Fibroblast of lung (primary cell): Measurements from ENCODE around the gene TC2N. TPM values are rescaled to one million over a fixed set of nuclear protein-coding genes. Genes with fewer than 3 reads are reported as not detected.

ENCODE experiments used
- DNase-seq, 2 donors: peaks; one replicate each; pipeline versions ENCODE4 v3.0.0 to v3.0.0-alpha.2; 2010; ENCODE audit warnings: low read depth in 2 of 2
- H2AFZ ChIP-seq: 2 replicates; pipeline ENCODE4 v1.5.1; 2012; ENCODE audit warnings: low read length, control low read depth, inconsistent platforms
- H3K27ac ChIP-seq: 2 replicates; pipeline ENCODE4 v1.5.1; 2011; ENCODE audit warnings: low read length, control low read depth; ENCODE audit not compliant: insufficient read depth
- H3K27me3 ChIP-seq: 2 replicates; pipeline ENCODE4 v1.5.1; 2011; ENCODE audit warnings: mild to moderate bottlenecking, low read length; ENCODE audit not compliant: control insufficient read depth, insufficient read depth
- H3K36me3 ChIP-seq: 2 replicates; pipeline ENCODE4 v1.5.1; 2011; ENCODE audit warnings: low read length; ENCODE audit not compliant: control insufficient read depth, insufficient read depth
- H3K4me1 ChIP-seq: 2 replicates; pipeline ENCODE4 v1.5.1; 2011; ENCODE audit warnings: low read length; ENCODE audit not compliant: control insufficient read depth, insufficient read depth; ENCODE audit errors: extremely low read depth
- H3K4me2 ChIP-seq: 2 replicates; pipeline ENCODE4 v1.5.1; 2011; ENCODE audit warnings: low read length, control low read depth; ENCODE audit not compliant: insufficient read depth; ENCODE audit errors: extremely low read depth
- H3K4me3 ChIP-seq, 4 experiments: fragments of 200-600 bp in 1 of 4; sonication (generic) in 1 of 4; replicated peaks in 1 of 4; 2 replicates each; pipeline ENCODE4 v1.5.1; 2011 to 2016; ENCODE audit warnings: low read length in 4 of 4, low read depth in 3 of 4, mild to moderate bottlenecking in 3 of 4, control low read depth in 2 of 4, inconsistent platforms in 1 of 4, mixed read lengths in 1 of 4; ENCODE audit not compliant: insufficient read depth in 1 of 4; ENCODE audit errors: control extremely low read depth in 1 of 4
- H3K79me2 ChIP-seq: 2 replicates; pipeline ENCODE4 v1.5.1; 2012; ENCODE audit warnings: mild to moderate bottlenecking, low read length, inconsistent platforms; ENCODE audit not compliant: control insufficient read depth, insufficient read depth
- H3K9ac ChIP-seq: 2 replicates; pipeline ENCODE4 v1.5.1; 2011; ENCODE audit warnings: mild to moderate bottlenecking, low read length, control low read depth; ENCODE audit not compliant: insufficient read depth
- H3K9me3 ChIP-seq: 2 replicates; pipeline ENCODE4 v1.5.1; 2012; ENCODE audit warnings: low read depth, low read length; ENCODE audit not compliant: control insufficient read depth, insufficient read depth
- H4K20me1 ChIP-seq: 2 replicates; pipeline ENCODE4 v1.5.1; 2011; ENCODE audit warnings: low read length; ENCODE audit not compliant: control insufficient read depth, insufficient read depth; ENCODE audit errors: extremely low read depth
- CTCF ChIP-seq, 2 donors: IDR thresholded peaks in 1 of 2; conservative IDR thresholded peaks in 1 of 2; 1 replicate in 1 of 2; 2 replicates in 1 of 2; pipeline ENCODE4 v1.5.1; 2011 to 2012; ENCODE audit warnings: low read length in 2 of 2, control low read depth in 1 of 2, inconsistent platforms in 1 of 2, low read depth in 1 of 2, mild to moderate bottlenecking in 1 of 2
- EZH2 ChIP-seq: IDR thresholded peaks from 2 replicates; pipeline ENCODE4 v1.5.1; 2012; ENCODE audit warnings: low read length, control low read depth, mild to moderate bottlenecking; ENCODE audit errors: missing control alignments
- polyA plus RNA-seq, 2 donors: library from polyadenylated mRNA; depleted of rRNA in 1 of 2; stranded (reverse) in 1 of 2; unstranded in 1 of 2; fragments of >200 nt; gene quantifications; 2 replicates each; pipeline ENCODE4 v1.2.1, GENCODE V29; 2011 to 2012; ENCODE audit warnings: missing spikeins in 1 of 2
- total RNA-seq: library from RNA; depleted of rRNA; stranded (reverse); fragments of >200 nt; gene quantifications from 2 replicates; pipeline ENCODE4 v1.2.1, GENCODE V29; 2014

TC2N gene
- total and polyA plus RNA-seq, 2 donors (not counting 1 experiment from before 2014, with no cell fraction given), result 0.19 to 0.83 TPM

DNA sequence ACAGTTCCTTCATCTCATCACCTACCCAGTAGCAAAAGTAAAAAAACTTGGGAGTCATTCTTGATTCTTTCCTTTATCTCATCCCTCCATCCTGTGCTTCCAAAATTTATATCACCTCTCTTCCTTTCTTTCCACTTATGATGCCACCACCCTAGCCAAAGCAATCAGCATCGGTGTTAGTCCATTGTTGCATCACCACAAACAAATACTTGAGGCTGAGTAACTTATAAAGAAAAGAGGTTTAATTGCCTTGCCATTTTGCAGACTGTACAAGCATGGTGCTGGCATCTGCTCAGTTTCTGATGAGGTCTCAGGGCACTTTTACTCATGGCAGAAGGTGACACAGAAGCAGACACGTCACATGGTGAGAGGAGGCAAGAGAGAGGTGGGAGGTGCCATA is 115.6 kb downstream of the TC2N start:
- no peak for DNase-seq
- Histone ChIP-seq H3K4me2 (no peak overlapping the region), H3K27ac (no peak overlapping the region), H3K4me3 (no peak overlapping the region), H3K79me2 (no peaks in the 10 kb centered on the region), H3K4me1 (no peaks in the 10 kb centered on the region), H3K9ac (no peak overlapping the region), H3K27me3 (no peaks in the 10 kb centered on the region), H3K9me3 (no peaks in the 10 kb centered on the region), H4K20me1 (no peaks in the 10 kb centered on the region), H2AFZ (no peak overlapping the region), H3K36me3 (no peaks in the 10 kb centered on the region)
- no peak for TF ChIP-seq CTCF (conservative IDR thresholded peaks at IDR 0.05 in 1 of 2, IDR thresholded peaks at IDR 0.05 in 1 of 2; ENCODE audit: low read depth in 1 of 2, low read length in 2 of 2)
- no peak for TF ChIP-seq EZH2

DNA sequence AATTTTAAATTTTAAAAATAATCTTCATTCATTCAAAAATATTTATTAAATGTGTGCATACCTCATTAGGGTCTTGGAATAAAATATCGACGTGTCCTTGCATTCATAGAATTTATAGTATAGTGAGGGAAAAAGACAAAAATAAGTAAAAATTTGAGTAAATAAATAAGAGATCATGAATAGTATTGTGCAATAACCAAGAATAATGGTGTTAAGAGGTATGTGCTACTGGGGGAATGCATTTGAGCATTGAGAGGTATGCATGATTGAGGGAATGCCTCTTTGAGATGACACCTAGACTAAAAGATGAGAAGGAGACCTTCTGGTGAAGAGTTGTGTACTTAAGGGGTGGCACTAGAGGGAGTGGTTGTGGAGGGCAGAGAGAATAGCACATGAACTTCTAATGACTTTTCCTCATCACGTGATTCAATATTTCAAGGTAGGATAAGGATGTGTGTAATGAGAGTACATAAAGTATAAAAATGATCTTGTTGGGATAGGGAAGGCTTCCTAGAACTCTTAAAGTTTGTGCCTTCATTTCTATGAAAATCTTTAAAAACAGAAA is 116.6 kb downstream of the TC2N start:
- DNase-seq, result no peak
- TF ChIP-seq CTCF (conservative IDR thresholded peaks at IDR 0.05 in 1 of 2, IDR thresholded peaks at IDR 0.05 in 1 of 2; ENCODE audit: low read depth in 1 of 2, low read length in 2 of 2), result no peak
- TF ChIP-seq EZH2, result no peak
- no peak overlapping the region for H3K27ac ChIP-seq

GRCh38 chr14:91749868-91750267 is 117.5 kb downstream of the TC2N start:
- no peaks in the 10 kb centered on the region for H3K27me3 ChIP-seq
- H3K27ac ChIP-seq, result no peak overlapping the region
- no peaks in the 10 kb centered on the region for H3K79me2 ChIP-seq
- no peak overlapping the region for H3K4me3 ChIP-seq
- no peaks in the 10 kb centered on the region for H4K20me1 ChIP-seq
- TF ChIP-seq CTCF (conservative IDR thresholded peaks at IDR 0.05 in 1 of 2, IDR thresholded peaks at IDR 0.05 in 1 of 2; ENCODE audit: low read depth in 1 of 2, low read length in 2 of 2) (no peak), EZH2 (no peak)
- DNase-seq, result peak in 1 of 2 donors; percentile 19
- no peaks in the 10 kb centered on the region for H3K9me3 ChIP-seq
- no peaks in the 10 kb centered on the region for H3K4me1 ChIP-seq
- H2AFZ ChIP-seq, result no peak overlapping the region
- no peak overlapping the region for H3K4me2 ChIP-seq
- H3K9ac ChIP-seq, result no peak overlapping the region
- H3K36me3 ChIP-seq, result no peaks in the 10 kb centered on the region

More for the DNA sequence above, 116.6 kb downstream of the TC2N start:
- Histone ChIP-seq H3K4me3 (no peak overlapping the region), H2AFZ (no peak overlapping the region), H4K20me1 (no peaks in the 10 kb centered on the region), H3K27me3 (no peaks in the 10 kb centered on the region), H3K9me3 (no peaks in the 10 kb centered on the region), H3K4me1 (no peaks in the 10 kb centered on the region), H3K4me2 (no peak overlapping the region), H3K36me3 (no peaks in the 10 kb centered on the region), H3K79me2 (no peaks in the 10 kb centered on the region), H3K9ac (no peak overlapping the region)
